HCT116 (cell line): ENCODE data around the gene SEMA4C.

Experiments used
- POLR2A ChIP-seq: IDR thresholded peaks from 2 replicates; pipeline ENCODE4 v1.7.0; 2011; ENCODE audit warnings: borderline replicate concordance; ENCODE audit not compliant: insufficient read depth, insufficient read length; ENCODE audit errors: extremely low read depth
- POLR2AphosphoS5 ChIP-seq: IDR thresholded peaks from 2 replicates; pipeline ENCODE4 v1.6.1; 2011; ENCODE audit warnings: mild to moderate bottlenecking, low read depth, low read length, moderate library complexity
- RAD21 ChIP-seq: IDR thresholded peaks from 2 replicates; pipeline ENCODE4 v1.6.1; 2012; ENCODE audit warnings: low read depth, mild to moderate bottlenecking
- ZNF274 ChIP-seq: fragments of 200-500 bp; sonication (Bioruptor generic); IDR thresholded peaks from 2 replicates; pipeline ENCODE4 v1.6.1; 2014; ENCODE audit warnings: mild to moderate bottlenecking, low read depth, low read length, inconsistent platforms
- TF ChIP-seq, protein P1 (sequence below), 3 experiments: fragments of 200-600 bp in 1 of 3; sonication (generic) in 1 of 3; IDR thresholded peaks in 2 of 3; conservative IDR thresholded peaks in 1 of 3; 2 replicates each; pipeline ENCODE4 v1.5.1; 2012 to 2017; ENCODE audit warnings: low read depth in 2 of 3, low read length in 2 of 3, antibody characterized with exemption in 1 of 3, borderline replicate concordance in 1 of 3, control low read depth in 1 of 3, mild to moderate bottlenecking in 1 of 3, mixed read lengths in 1 of 3, mixed run types in 1 of 3, moderate library complexity in 1 of 3; ENCODE audit not compliant: insufficient read depth in 1 of 3
- TF ChIP-seq, protein P2 (sequence below): IDR thresholded peaks from 2 replicates; pipeline ENCODE4 v1.6.1; 2012

DNA sequence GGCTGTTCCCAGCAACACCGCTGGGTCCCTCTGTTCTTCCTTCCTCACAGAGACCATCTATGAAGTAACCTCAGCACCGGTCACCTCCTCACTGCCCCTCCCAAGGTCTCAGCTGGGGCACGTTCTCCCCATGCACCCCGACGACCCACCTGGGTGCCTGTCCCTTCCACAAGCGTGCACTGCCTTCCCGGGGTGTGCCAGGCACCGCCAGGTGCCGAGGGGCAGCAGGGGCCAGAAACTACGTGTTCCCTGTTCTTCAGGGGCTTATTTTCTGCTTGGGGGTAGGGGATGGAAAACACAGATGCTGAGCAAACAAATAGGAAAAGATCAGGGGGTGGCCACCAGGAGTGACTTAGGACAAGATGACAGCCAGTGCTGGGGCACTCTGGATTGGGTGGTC is 30.4 kb upstream of the SEMA4C start:
- TF ChIP-seq, protein P1, sequence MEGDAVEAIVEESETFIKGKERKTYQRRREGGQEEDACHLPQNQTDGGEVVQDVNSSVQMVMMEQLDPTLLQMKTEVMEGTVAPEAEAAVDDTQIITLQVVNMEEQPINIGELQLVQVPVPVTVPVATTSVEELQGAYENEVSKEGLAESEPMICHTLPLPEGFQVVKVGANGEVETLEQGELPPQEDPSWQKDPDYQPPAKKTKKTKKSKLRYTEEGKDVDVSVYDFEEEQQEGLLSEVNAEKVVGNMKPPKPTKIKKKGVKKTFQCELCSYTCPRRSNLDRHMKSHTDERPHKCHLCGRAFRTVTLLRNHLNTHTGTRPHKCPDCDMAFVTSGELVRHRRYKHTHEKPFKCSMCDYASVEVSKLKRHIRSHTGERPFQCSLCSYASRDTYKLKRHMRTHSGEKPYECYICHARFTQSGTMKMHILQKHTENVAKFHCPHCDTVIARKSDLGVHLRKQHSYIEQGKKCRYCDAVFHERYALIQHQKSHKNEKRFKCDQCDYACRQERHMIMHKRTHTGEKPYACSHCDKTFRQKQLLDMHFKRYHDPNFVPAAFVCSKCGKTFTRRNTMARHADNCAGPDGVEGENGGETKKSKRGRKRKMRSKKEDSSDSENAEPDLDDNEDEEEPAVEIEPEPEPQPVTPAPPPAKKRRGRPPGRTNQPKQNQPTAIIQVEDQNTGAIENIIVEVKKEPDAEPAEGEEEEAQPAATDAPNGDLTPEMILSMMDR (IDR thresholded peaks at IDR 0.05 in 2 of 3, conservative IDR thresholded peaks at IDR 0.05 in 1 of 3; ENCODE audit: borderline replicate concordance in 1 of 3, insufficient read depth in 1 of 3, low read depth in 2 of 3, low read length in 2 of 3) = no peak
- TF ChIP-seq ZNF274 (no peak), RAD21 (no peak), POLR2AphosphoS5 (no peak), POLR2A (no peak)
- TF ChIP-seq, protein P2, sequence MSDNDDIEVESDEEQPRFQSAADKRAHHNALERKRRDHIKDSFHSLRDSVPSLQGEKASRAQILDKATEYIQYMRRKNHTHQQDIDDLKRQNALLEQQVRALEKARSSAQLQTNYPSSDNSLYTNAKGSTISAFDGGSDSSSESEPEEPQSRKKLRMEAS = no peak
